HPDE6-E6E7 (cell line): Measurements from ENCODE around the gene DTX2.
"Not testable (repeated sequence)": the region's sequence is repeated elsewhere in the genome, so short reads cannot be mapped to it uniquely, and the experiment has no call there.

Source experiments
- DNase-seq: peaks from one replicate; pipeline ENCODE4 v3.0.0; 2011; ENCODE audit warnings: missing footprints; ENCODE audit errors: extremely low spot score

Gene DTX2

GRCh38 chr7:76461464-76462101 is at the start of gene DTX2:
Gene DTX2 (plus strand): TSS chr7:76461709. CDS start chr7:76480510, 18,801 bp downstream.
- DNase-seq: not testable (repeated sequence)

- no peak for DNase-seq
Measured at GRCh38 chr7:76412249-76412648, 49.3 kb upstream of the DTX2 start.

- DNase-seq: not testable (repeated sequence)
Measured at GRCh38 chr7:76417654-76418310, 43.7 kb upstream of the DTX2 start.

GRCh38 chr7:76421097-76421496 is 40.4 kb upstream of the DTX2 start:
- not testable (repeated sequence) for DNase-seq

- DNase-seq: no peak
Measured at GRCh38 chr7:76423666-76424412, 37.7 kb upstream of the DTX2 start.

- no peak for DNase-seq
Measured at GRCh38 chr7:76424413-76425111, 36.9 kb upstream of the DTX2 start, which contains the start of gene ZP3. Gene ZP3 (plus strand): TSS chr7:76424950. CDS start chr7:76424965, 15 bp downstream.

GRCh38 chr7:76425156-76425555 is 36.4 kb upstream of the DTX2 start:
- no peak for DNase-seq

- not testable (repeated sequence) for DNase-seq
Measured at GRCh38 chr7:76425558-76425957, 36.0 kb upstream of the DTX2 start.

- no peak for DNase-seq
Measured at GRCh38 chr7:76426246-76426645, 35.3 kb upstream of the DTX2 start.

- no peak for DNase-seq
Measured at GRCh38 chr7:76427635-76428034, 33.9 kb upstream of the DTX2 start.

- no peak for DNase-seq
Measured at GRCh38 chr7:76428149-76428823, 33.2 kb upstream of the DTX2 start.

- DNase-seq: no peak
Measured at GRCh38 chr7:76428868-76429805, 32.4 kb upstream of the DTX2 start.

- no peak for DNase-seq
Measured at GRCh38 chr7:76430211-76430610, 31.3 kb upstream of the DTX2 start.

- no peak for DNase-seq
Measured at GRCh38 chr7:76430836-76431235, 30.7 kb upstream of the DTX2 start.

GRCh38 chr7:76437873-76438272 is 23.6 kb upstream of the DTX2 start:
- DNase-seq: not testable (repeated sequence)

GRCh38 chr7:76439120-76439888 is 22.2 kb upstream of the DTX2 start:
- not testable (repeated sequence) for DNase-seq

- not testable (repeated sequence) for DNase-seq
Measured at GRCh38 chr7:76440404-76440803, 21.1 kb upstream of the DTX2 start.

GRCh38 chr7:76441792-76442191 is 19.7 kb upstream of the DTX2 start:
- DNase-seq: not testable (repeated sequence)

GRCh38 chr7:76442664-76443446 is 18.7 kb upstream of the DTX2 start:
- not testable (repeated sequence) for DNase-seq
